ENCODE measurements around the gene DYNC1I1. TPM values are rescaled to one million over a fixed set of nuclear protein-coding genes. Genes with fewer than 3 reads are reported as not detected.

DYNC1I1 gene
- total and polyA plus RNA-seq, 2 of the 4 experiments (the other 2 are of a cell fraction) = under 0.01 to 0.15 TPM

DNA sequence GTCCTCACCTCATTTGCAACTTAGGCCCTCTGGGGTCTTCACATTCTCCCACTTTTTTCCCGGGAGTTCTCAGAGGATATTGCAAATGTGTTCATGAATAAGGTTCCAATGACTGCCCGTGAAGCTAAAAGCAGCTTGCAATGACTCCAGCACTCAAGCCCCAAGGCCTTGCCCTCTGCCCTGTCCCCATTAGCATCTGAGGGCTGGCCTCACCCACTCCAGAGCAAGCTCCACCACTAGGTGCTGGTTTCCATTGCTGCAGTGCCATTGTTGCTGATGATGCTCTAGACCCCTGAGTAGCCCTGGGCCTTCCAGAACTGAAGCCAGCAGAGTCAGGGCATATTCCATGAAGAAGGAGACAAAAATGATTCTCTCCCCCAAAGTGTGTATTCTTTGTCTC lies 236.8 kb downstream of the DYNC1I1 start:
- in situ Hi-C loops (cut with MboI; ENCODE audit: low sequenced_read_pairs) = no loop called here
- H3K27me3 ChIP-seq (ENCODE audit: control insufficient read depth, insufficient read depth, low read length) = no peaks in the 10 kb centered on the region
- POLR2A ChIA-PET (ENCODE audit: unreplicated experiment) = no interaction called here
- no peak for TF ChIP-seq POLR2A (IDR thresholded peaks at IDR 0.05; ENCODE audit: low read depth, low read length)
- TF ChIP-seq RCOR1 (IDR thresholded peaks at IDR 0.05; ENCODE audit: insufficient replicate concordance, low read length) = no peak
- TF ChIP-seq, protein P1, sequence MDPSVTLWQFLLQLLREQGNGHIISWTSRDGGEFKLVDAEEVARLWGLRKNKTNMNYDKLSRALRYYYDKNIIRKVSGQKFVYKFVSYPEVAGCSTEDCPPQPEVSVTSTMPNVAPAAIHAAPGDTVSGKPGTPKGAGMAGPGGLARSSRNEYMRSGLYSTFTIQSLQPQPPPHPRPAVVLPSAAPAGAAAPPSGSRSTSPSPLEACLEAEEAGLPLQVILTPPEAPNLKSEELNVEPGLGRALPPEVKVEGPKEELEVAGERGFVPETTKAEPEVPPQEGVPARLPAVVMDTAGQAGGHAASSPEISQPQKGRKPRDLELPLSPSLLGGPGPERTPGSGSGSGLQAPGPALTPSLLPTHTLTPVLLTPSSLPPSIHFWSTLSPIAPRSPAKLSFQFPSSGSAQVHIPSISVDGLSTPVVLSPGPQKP (IDR thresholded peaks at IDR 0.05; ENCODE audit: borderline replicate concordance, low read depth, low read length) = no peak
- no peak for TF ChIP-seq CEBPB (IDR thresholded peaks at IDR 0.05; ENCODE audit: low read depth, low read length)
- dilution Hi-C loops (cut with HindIII; ENCODE audit: low sequenced_read_pairs, unreplicated experiment) = no loop called here
- no peaks in the 10 kb centered on the region for H3K9me3 ChIP-seq (ENCODE audit: control insufficient read depth, insufficient read depth, low read length)
- H3K4me1 ChIP-seq (ENCODE audit: control insufficient read depth, insufficient read depth, low read length) = no peaks in the 10 kb centered on the region
- no peak overlapping the region for H2AK5ac ChIP-seq (ENCODE audit: low read depth, low read length)
- no peak overlapping the region for H2AFZ ChIP-seq (replicated peaks; ENCODE audit: low read length, poor library complexity)
- no peak overlapping the region for H3K14ac ChIP-seq (replicated peaks; ENCODE audit: low read depth, low read length)
- H3K23ac ChIP-seq (ENCODE audit: low read depth, low read length) = no peak overlapping the region
- no peaks in the 10 kb centered on the region for H3K9me1 ChIP-seq (ENCODE audit: insufficient read depth, low read length)
- no CpG with 5 or more reads among the region's 2 CpGs for WGBS, 2 experiments (ENCODE audit: extremely low coverage in 2 of 2, insufficient read length in 1 of 2)
- DNase-seq (no peak), ATAC-seq (ENCODE audit: low read depth) (no peak)
- intact Hi-C loops (cut with micrococcal nuclease) = no loop called here
- H3K79me1 ChIP-seq (ENCODE audit: low read depth in 1 of 2, low read length in 2 of 2) = no peaks in the 10 kb centered on the region
- H4K5ac ChIP-seq (ENCODE audit: low read depth, low read length) = no peak overlapping the region
- no peak overlapping the region for H3K9ac ChIP-seq (ENCODE audit: low read depth, low read length)
- H3K56ac ChIP-seq (ENCODE audit: extremely low read depth, insufficient read depth, low read length) = no peak overlapping the region
- H2BK5ac ChIP-seq (ENCODE audit: low read depth, low read length, poor library complexity, severe bottlenecking) = no peak overlapping the region
- H2BK120ac ChIP-seq (ENCODE audit: low read depth, low read length) = no peak overlapping the region
- BruUV-seq (replicated peaks) = no TSS peak
- H4K8ac ChIP-seq (ENCODE audit: low read depth in 2 of 2, low read length in 2 of 2) = no peak overlapping the region
- H4K20me1 ChIP-seq (ENCODE audit: insufficient read depth, low read length) = no peaks in the 10 kb centered on the region
- no peak overlapping the region for H2AK9ac ChIP-seq (replicated peaks; ENCODE audit: low read depth, low read length, poor library complexity)
- H2BK20ac ChIP-seq (ENCODE audit: low read depth, low read length) = no peak overlapping the region
- H4K91ac ChIP-seq (ENCODE audit: insufficient read depth, low read depth, low read length) = no peak overlapping the region
- H3K18ac ChIP-seq (ENCODE audit: low read depth, low read length) = no peak overlapping the region
- H2BK15ac ChIP-seq (ENCODE audit: low read depth, low read length) = no peak overlapping the region
- H3K4ac ChIP-seq (ENCODE audit: low read depth, low read length) = no peak overlapping the region
- H3K36me3 ChIP-seq (ENCODE audit: control insufficient read depth, insufficient read depth, low read length) = no peaks in the 10 kb centered on the region
- CTCF ChIA-PET = interaction anchor here (0.6 kb wide), 1 partner anchor 1006 kb away, joined by 5 read pairs; no protein-coding TSS in a partner anchor
- H3K4me2 ChIP-seq (ENCODE audit: low read depth, low read length) = no peak overlapping the region
- no peak overlapping the region for H3K4me3 ChIP-seq (ENCODE audit: insufficient read depth, low read depth, low read length)
- H3K27ac ChIP-seq (ENCODE audit: insufficient read depth, low read length) = no peak overlapping the region
